DMS114 treated with DMSO at 0.1 percent for 48 hours (cell line): ENCODE results near the gene NAA20.

Experiments used
- DNase-seq: peaks from one replicate; lab custom pipeline; 2025; ENCODE audit not compliant: unreplicated experiment; lab: John Stamatoyannopoulos, UW

Gene NAA20

GRCh38 chr20:20017001-20017843 is at the start of gene NAA20:
Gene NAA20 (plus strand): TSS chr20:20017362. CDS start chr20:20017397, 35 bp downstream.
- DNase-seq: peak; percentile 81

- DNase-seq: no peak
Measured at GRCh38 chr20:19967445-19967844, 49.7 kb upstream of the NAA20 start.

GRCh38 chr20:19968028-19968427 is 49.1 kb upstream of the NAA20 start:
- DNase-seq: no peak

GRCh38 chr20:19968466-19969073 is 48.6 kb upstream of the NAA20 start:
- DNase-seq: no peak

GRCh38 chr20:19969106-19969505 is 48.1 kb upstream of the NAA20 start:
- DNase-seq: no peak

- no peak for DNase-seq
Measured at GRCh38 chr20:19969507-19970255, 47.5 kb upstream of the NAA20 start.

- no peak for DNase-seq
Measured at GRCh38 chr20:19970256-19970765, 46.9 kb upstream of the NAA20 start.

- no peak for DNase-seq
Measured at GRCh38 chr20:19971116-19971515, 46.0 kb upstream of the NAA20 start.

GRCh38 chr20:19973961-19974629 is 43.1 kb upstream of the NAA20 start:
- DNase-seq: no peak

- no peak for DNase-seq
Measured at GRCh38 chr20:19974630-19975435, 42.3 kb upstream of the NAA20 start.

- DNase-seq: no peak
Measured at GRCh38 chr20:19975436-19975799, 41.7 kb upstream of the NAA20 start.

GRCh38 chr20:19975901-19976300 is 41.3 kb upstream of the NAA20 start:
- no peak for DNase-seq

- no peak for DNase-seq
Measured at GRCh38 chr20:19976595-19977372, 40.4 kb upstream of the NAA20 start.

GRCh38 chr20:19977373-19977770 is 39.8 kb upstream of the NAA20 start:
- DNase-seq: no peak

GRCh38 chr20:19978511-19979210 is 38.5 kb upstream of the NAA20 start:
- DNase-seq: no peak

GRCh38 chr20:19981031-19981451 is 36.1 kb upstream of the NAA20 start:
- DNase-seq: no peak

- DNase-seq: no peak
Measured at GRCh38 chr20:19986419-19986818, 30.7 kb upstream of the NAA20 start.

- DNase-seq: no peak
Measured at GRCh38 chr20:19987046-19987445, 30.1 kb upstream of the NAA20 start.

- peak; percentile 48 for DNase-seq
Measured at GRCh38 chr20:19990850-19991249, 26.3 kb upstream of the NAA20 start.
